B cell (primary cell): Measurements from ENCODE around the gene HNRNPF. TPM values are rescaled to one million over a fixed set of nuclear protein-coding genes. Genes with fewer than 3 reads are reported as not detected.

Source experiments
- ATAC-seq: fragments of 200-7000 bp; cut with Tn5 transposase; one replicate; pipeline ENCODE4 v1.10.0; 2021; ENCODE audit warnings: low read depth, mild to moderate bottlenecking, moderate number of reproducible peaks, moderate library complexity
- CTCF ChIA-PET: fragments of 350-600 bp; sonication (Branson Sonifier 250); formaldehyde crosslinking; loops from one replicate; lab custom pipeline; 2021; ENCODE audit warnings: antibody characterized with exemption, inconsistent platforms; lab: Charles Lee
- POLR2A ChIA-PET: fragments of 350-600 bp; sonication (Branson Sonifier 250); formaldehyde crosslinking; loops from one replicate; lab custom pipeline; 2021; ENCODE audit warnings: antibody characterized with exemption; lab: Charles Lee
- DNase-seq: peaks from one replicate; pipeline ENCODE4 v3.0.0; 2013
- H2AFZ ChIP-seq: 2 replicates; pipeline ENCODE4 v1.6.1; 2012; ENCODE audit warnings: mild to moderate bottlenecking, low read depth, low read length; ENCODE audit not compliant: insufficient read depth, poor library complexity, severe bottlenecking
- H3K27ac ChIP-seq, 2 donors: 1 replicate in 1 of 2; 2 replicates in 1 of 2; pipeline ENCODE4 v1.5.1; 2012 to 2013; ENCODE audit warnings: low read length in 2 of 2, mild to moderate bottlenecking in 2 of 2, moderate library complexity in 1 of 2
- H3K27me3 ChIP-seq, 4 experiments: fragments of 200-600 bp in 1 of 4; sonication (generic) in 1 of 4; replicated peaks in 1 of 4; 1 replicate in 2 of 4; 2 replicates in 2 of 4; pipeline versions ENCODE4 v1.6.1 to v1.7.0; 2013 to 2016; ENCODE audit warnings: low read length in 3 of 4, mild to moderate bottlenecking in 2 of 4, mixed read lengths in 1 of 4, moderate library complexity in 1 of 4; ENCODE audit not compliant: insufficient read depth in 4 of 4, control insufficient read depth in 3 of 4; ENCODE audit errors: control extremely low read depth in 1 of 4
- H3K36me3 ChIP-seq, 2 experiments: replicated peaks in 1 of 2; 1 replicate in 1 of 2; 2 replicates in 1 of 2; pipeline versions ENCODE4 v1.6.1 to v1.7.1; 2013; ENCODE audit warnings: low read length in 1 of 2; ENCODE audit not compliant: insufficient read depth in 2 of 2, control insufficient read depth in 1 of 2; ENCODE audit errors: control extremely low read depth in 1 of 2, extremely low read depth in 1 of 2
- H3K4me1 ChIP-seq, 2 donors: fragments of 200-600 bp in 1 of 2; sonication (generic) in 1 of 2; 1 replicate in 1 of 2; 2 replicates in 1 of 2; pipeline versions ENCODE4 v1.5.1 to v1.6.1; 2013 to 2017; ENCODE audit warnings: low read length in 2 of 2; ENCODE audit not compliant: control insufficient read depth in 2 of 2, insufficient read depth in 2 of 2
- H3K4me2 ChIP-seq: replicated peaks from 2 replicates; pipeline ENCODE3; 2012; ENCODE audit warnings: mild to moderate bottlenecking, low read depth, low read length; ENCODE audit not compliant: poor library complexity, severe bottlenecking
- H3K4me3 ChIP-seq, 5 experiments: fragments of 200-600 bp in 1 of 5; sonication (generic) in 1 of 5; 1 replicate in 3 of 5; 2 replicates in 2 of 5; pipeline versions ENCODE4 v1.5.1 to v1.7.0; 2011 to 2016; ENCODE audit warnings: low read length in 4 of 5, mild to moderate bottlenecking in 4 of 5, low read depth in 2 of 5, control low read depth in 1 of 5, moderate library complexity in 1 of 5; ENCODE audit not compliant: insufficient read depth in 1 of 5; ENCODE audit errors: control extremely low read depth in 1 of 5, extremely low read depth in 1 of 5
- H3K79me2 ChIP-seq: fragments of 200-600 bp; sonication (generic); one replicate; pipeline ENCODE4 v1.6.0; 2016; ENCODE audit warnings: low read length; ENCODE audit not compliant: control insufficient read depth, insufficient read depth
- H3K9ac ChIP-seq: fragments of 200-600 bp; sonication (generic); 2 replicates; pipeline ENCODE4 v1.6.1; 2017; ENCODE audit warnings: mild to moderate bottlenecking, low read length, moderate library complexity
- H3K9me3 ChIP-seq, 3 donors: one replicate each; pipeline versions ENCODE4 v1.6.1 to v1.7.1; 2013; ENCODE audit warnings: low read length in 2 of 3; ENCODE audit not compliant: control insufficient read depth in 2 of 3, insufficient read depth in 1 of 3; ENCODE audit errors: control extremely low read depth in 1 of 3
- H4K20me1 ChIP-seq: 2 replicates; pipeline ENCODE4 v1.6.0; 2012; ENCODE audit warnings: mild to moderate bottlenecking, low read length; ENCODE audit not compliant: insufficient read depth, control insufficient read depth, poor library complexity, severe bottlenecking
- H3K27ac Mint-ChIP-seq: one replicate; pipeline ENCODE4 v1.8.0; 2021; ENCODE audit warnings: mixed read lengths
- H3K27me3 Mint-ChIP-seq: one replicate; pipeline ENCODE4 v1.8.0; 2021; ENCODE audit warnings: mixed read lengths
- H3K4me1 Mint-ChIP-seq: one replicate; pipeline ENCODE4 v1.8.0; 2021; ENCODE audit warnings: mixed read lengths
- H3K4me3 Mint-ChIP-seq: one replicate; pipeline ENCODE4 v1.8.0; 2021; ENCODE audit warnings: mixed read lengths
- H3K9me3 Mint-ChIP-seq: one replicate; pipeline ENCODE4 v1.8.0; 2022; ENCODE audit warnings: mixed read lengths; ENCODE audit not compliant: insufficient read depth
- CTCF ChIP-seq: fragments of 200-600 bp; IDR thresholded peaks from one replicate; pipeline ENCODE4 v1.8.0; 2022; ENCODE audit warnings: antibody characterized with exemption, mild to moderate bottlenecking
- EZH2 ChIP-seq: IDR thresholded peaks from 2 replicates; pipeline ENCODE4 v1.6.1; 2012; ENCODE audit warnings: borderline replicate concordance, low read depth, mild to moderate bottlenecking, moderate library complexity, low read length; ENCODE audit not compliant: insufficient read depth, poor library complexity, severe bottlenecking
- WGBS: methylation state at CpG from one replicate; pipeline ENCODE4 v1.1.5; 2013; ENCODE audit warnings: missing lambda C conversion rate; ENCODE audit not compliant: insufficient coverage; 5-methylcytosine and 5-hydroxymethylcytosine counted together
- intact Hi-C: fragments of 100-400 bp; cut with micrococcal nuclease; formaldehyde crosslinking; loops from one replicate; pipeline ENCODE4 v1.10.0; 2022
- polyA plus RNA-seq: library from polyadenylated mRNA; depleted of rRNA; stranded (reverse); fragments of >200 nt; gene quantifications from 2 replicates; pipeline ENCODE4 v1.2.3, GENCODE V29; 2012
- total RNA-seq, 2 donors: library from RNA; stranded (reverse); fragments of 120-200 nt in 1 of 2; gene quantifications; 1 replicate in 1 of 2; 2 replicates in 1 of 2; pipeline versions ENCODE4 v1.2.3 to v1.2.4, GENCODE V29; 2013 to 2022

The HNRNPF gene
- total and polyA plus RNA-seq, 2 donors (not counting 1 experiment from before 2014, with no cell fraction given), result 76.7 to 161 TPM

- Histone ChIP-seq H4K20me1 (peaks cover 36% of the 10 kb centered on the region), H3K4me3 (peak overlapping the region; percentile 79 to 92 (median 83)), H3K79me2 (peaks cover 61% of the 10 kb centered on the region), H3K27ac (peak overlapping the region; percentile 100), H3K9me3 (no peaks in the 10 kb centered on the region), H3K4me2 (peak overlapping the region; percentile 100), H3K9ac (peak overlapping the region; percentile 99), H2AFZ (peak overlapping the region; percentile 67), H3K27me3 (no peaks in the 10 kb centered on the region), H3K4me1 (peaks cover 21 to 37% of the 10 kb centered on the region in 2 donors), H3K36me3 (no peaks in the 10 kb centered on the region)
- no peak for TF ChIP-seq EZH2
- ATAC-seq (peak; percentile 0), DNase-seq (peak; percentile 69)
- intact Hi-C loops, result loop anchor here (1.0 to 5.0 kb wide), 8 partner anchors 11 to 857 kb away; partner anchors contain the start of genes BMS1, CSGALNACT2, ZNF32 and ZNF33B
- Mint-ChIP-seq H3K4me1 (peaks cover 20% of the 10 kb centered on the region), H3K4me3 (peak overlapping the region; percentile 98), H3K27me3 (no peaks in the 10 kb centered on the region), H3K27ac (peak overlapping the region; percentile 98), H3K9me3 (no peaks in the 10 kb centered on the region)
- POLR2A ChIA-PET, result interaction anchor here (0.6 to 3.0 kb wide), 12 partner anchors 8 to 208 kb away, joined by 3 to 19 read pairs (median 8); partner anchors contain the start of gene ZNF487
- WGBS, result 1% methylated on average over 41 of the region's 46 CpGs
- CTCF ChIA-PET, result interaction anchor here (0.6 to 1.9 kb wide), 5 partner anchors 9 to 269 kb away, joined by 4 to 13 read pairs (median 6); partner anchors contain the start of gene ZNF487
These were observed 561 bp upstream of the HNRNPF start for GRCh38 chr10:43409385-43410109.

- Mint-ChIP-seq H3K27me3 (no peaks in the 10 kb centered on the region), H3K9me3 (no peaks in the 10 kb centered on the region), H3K4me1 (peaks cover 32% of the 10 kb centered on the region), H3K4me3 (peak overlapping the region; percentile 98), H3K27ac (peak overlapping the region; percentile 98)
- POLR2A ChIA-PET, result interaction anchor here (1.4 to 1.8 kb wide), 6 partner anchors 10 to 44 kb away, joined by 6 to 21 read pairs (median 12); partner anchors contain the start of gene ZNF487
- peaks cover 64% of the 10 kb centered on the region for H3K79me2 ChIP-seq
- TF ChIP-seq CTCF, result no peak
- no peak for TF ChIP-seq EZH2
- peaks cover 48% of the 10 kb centered on the region for H4K20me1 ChIP-seq
- H3K9ac ChIP-seq, result peak overlapping the region; percentile 99
- CTCF ChIA-PET, result interaction anchor here (0.8 to 1.8 kb wide), 8 partner anchors 10 to 61 kb away, joined by 3 to 10 read pairs (median 4); partner anchors contain the start of gene ZNF487
- H3K4me2 ChIP-seq, result peak overlapping the region; percentile 100
- H3K36me3 ChIP-seq, result peaks cover 0 to 1% of the 10 kb centered on the region in 2 experiments
- peak overlapping the region; percentile 100 for H3K27ac ChIP-seq
- ATAC-seq, result no peak
- no peaks in the 10 kb centered on the region for H3K9me3 ChIP-seq
- peak overlapping the region; percentile 43 to 92 (median 83) for H3K4me3 ChIP-seq
- H3K4me1 ChIP-seq, result peaks cover 32 to 49% of the 10 kb centered on the region in 2 donors
- intact Hi-C loops, result loop anchor here (2.0 to 5.0 kb wide), 5 partner anchors 239 to 856 kb away; partner anchors contain the start of genes BMS1, CSGALNACT2, ZNF32 and ZNF33B
- H2AFZ ChIP-seq, result peak overlapping the region; percentile 67
- DNase-seq, result no peak
- H3K27me3 ChIP-seq, result no peaks in the 10 kb centered on the region
- under 1% methylated on average over 25 of the region's 31 CpGs for WGBS
These were observed 666 bp downstream of the HNRNPF start for GRCh38 chr10:43408331-43408709.
